ENCODE results near the gene TPST1.

GRCh38 chr7:66323114-66323796 lies 118.1 kb downstream of the TPST1 start:
- TF ChIP-seq, protein P1, sequence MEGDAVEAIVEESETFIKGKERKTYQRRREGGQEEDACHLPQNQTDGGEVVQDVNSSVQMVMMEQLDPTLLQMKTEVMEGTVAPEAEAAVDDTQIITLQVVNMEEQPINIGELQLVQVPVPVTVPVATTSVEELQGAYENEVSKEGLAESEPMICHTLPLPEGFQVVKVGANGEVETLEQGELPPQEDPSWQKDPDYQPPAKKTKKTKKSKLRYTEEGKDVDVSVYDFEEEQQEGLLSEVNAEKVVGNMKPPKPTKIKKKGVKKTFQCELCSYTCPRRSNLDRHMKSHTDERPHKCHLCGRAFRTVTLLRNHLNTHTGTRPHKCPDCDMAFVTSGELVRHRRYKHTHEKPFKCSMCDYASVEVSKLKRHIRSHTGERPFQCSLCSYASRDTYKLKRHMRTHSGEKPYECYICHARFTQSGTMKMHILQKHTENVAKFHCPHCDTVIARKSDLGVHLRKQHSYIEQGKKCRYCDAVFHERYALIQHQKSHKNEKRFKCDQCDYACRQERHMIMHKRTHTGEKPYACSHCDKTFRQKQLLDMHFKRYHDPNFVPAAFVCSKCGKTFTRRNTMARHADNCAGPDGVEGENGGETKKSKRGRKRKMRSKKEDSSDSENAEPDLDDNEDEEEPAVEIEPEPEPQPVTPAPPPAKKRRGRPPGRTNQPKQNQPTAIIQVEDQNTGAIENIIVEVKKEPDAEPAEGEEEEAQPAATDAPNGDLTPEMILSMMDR (IDR thresholded peaks at IDR 0.05) = no peak
- TF ChIP-seq POLR2A (IDR thresholded peaks at IDR 0.05) (no peak), EP300 (IDR thresholded peaks at IDR 0.05) (no peak)
